Naive thymus-derived CD4-positive, alpha-beta T cell (primary cell): ENCODE data around the gene ADAMTS13. TPM values are rescaled to one million over a fixed set of nuclear protein-coding genes. Genes with fewer than 3 reads are reported as not detected.

ENCODE experiments used
- ATAC-seq: fragments of 150-1000 bp; cut with Tn5 transposase; 2 replicates; pipeline ENCODE4 v1.10.0; 2021; ENCODE audit warnings: mild to moderate bottlenecking, moderate library complexity
- CTCF ChIA-PET: fragments of 350-600 bp; sonication (Branson Sonifier 250); formaldehyde crosslinking; loops from one replicate; lab custom pipeline; 2021; ENCODE audit warnings: antibody characterized with exemption; lab: Charles Lee
- POLR2A ChIA-PET: fragments of 350-600 bp; sonication (Branson Sonifier 250); formaldehyde crosslinking; loops from one replicate; lab custom pipeline; 2021; ENCODE audit warnings: antibody characterized with exemption, inconsistent platforms; lab: Charles Lee
- DNase-seq, 9 donors: peaks; one replicate each; pipeline versions ENCODE4 v3.0.0 to v3.0.0-alpha.2; 2020 to 2022; ENCODE audit warnings: mixed read lengths in 1 of 9
- H3K27ac ChIP-seq: one replicate; pipeline ENCODE4 v1.7.0; 2013; ENCODE audit warnings: mild to moderate bottlenecking, low read depth, low read length, moderate library complexity
- H3K27me3 ChIP-seq, 2 donors: one replicate each; pipeline ENCODE4 v1.7.0; 2013; ENCODE audit warnings: low read length in 2 of 2, mild to moderate bottlenecking in 2 of 2, moderate library complexity in 2 of 2; ENCODE audit not compliant: control insufficient read depth in 2 of 2, insufficient read depth in 2 of 2
- H3K36me3 ChIP-seq, 3 experiments: 1 replicate in 2 of 3; 2 replicates in 1 of 3; pipeline ENCODE4 v1.7.0; 2013; ENCODE audit warnings: low read length in 3 of 3, mild to moderate bottlenecking in 3 of 3, moderate library complexity in 1 of 3; ENCODE audit not compliant: insufficient read depth in 3 of 3, control insufficient read depth in 2 of 3
- H3K4me1 ChIP-seq, 2 donors: one replicate each; pipeline ENCODE4 v1.7.0; 2013; ENCODE audit warnings: low read length in 2 of 2, mild to moderate bottlenecking in 2 of 2, moderate library complexity in 1 of 2; ENCODE audit not compliant: control insufficient read depth in 2 of 2, insufficient read depth in 2 of 2
- H3K4me3 ChIP-seq: 2 replicates; pipeline ENCODE4 v1.7.0; 2013; ENCODE audit warnings: mild to moderate bottlenecking, low read length
- H3K9me3 ChIP-seq, 3 experiments: 1 replicate in 2 of 3; 2 replicates in 1 of 3; pipeline ENCODE4 v1.7.0; 2013; ENCODE audit warnings: low read length in 3 of 3; ENCODE audit not compliant: control insufficient read depth in 2 of 3
- H3K27ac Mint-ChIP-seq, 9 donors: one replicate each; pipeline ENCODE4 v1.8.0; 2020 to 2022; ENCODE audit warnings: mixed read lengths in 9 of 9, mild to moderate bottlenecking in 8 of 9, moderate library complexity in 5 of 9, inconsistent platforms in 2 of 9
- H3K27me3 Mint-ChIP-seq, 5 donors: one replicate each; pipeline ENCODE4 v1.8.0; 2021 to 2022; ENCODE audit warnings: mixed read lengths in 5 of 5, mild to moderate bottlenecking in 1 of 5
- H3K36me3 Mint-ChIP-seq, 5 donors: one replicate each; pipeline ENCODE4 v1.8.0; 2020 to 2022; ENCODE audit warnings: mixed read lengths in 5 of 5, mild to moderate bottlenecking in 3 of 5, inconsistent platforms in 1 of 5
- H3K4me1 Mint-ChIP-seq, 7 donors: one replicate each; pipeline ENCODE4 v1.8.0; 2020 to 2022; ENCODE audit warnings: mixed read lengths in 7 of 7, mild to moderate bottlenecking in 3 of 7, inconsistent platforms in 1 of 7
- H3K4me3 Mint-ChIP-seq, 10 donors: one replicate each; pipeline ENCODE4 v1.8.0; 2020 to 2022; ENCODE audit warnings: mild to moderate bottlenecking in 10 of 10, mixed read lengths in 10 of 10, moderate library complexity in 6 of 10, inconsistent platforms in 2 of 10
- H3K9me3 Mint-ChIP-seq, 11 donors: one replicate each; pipeline ENCODE4 v1.8.0; 2020 to 2022; ENCODE audit warnings: mixed read lengths in 11 of 11, mild to moderate bottlenecking in 4 of 11, inconsistent platforms in 1 of 11, moderate library complexity in 1 of 11
- intact Hi-C, 2 donors: fragments of 100-400 bp; cut with micrococcal nuclease; formaldehyde crosslinking; loops; one replicate each; pipeline ENCODE4 v1.15.1; 2023
- polyA plus RNA-seq, 2 donors: library from polyadenylated mRNA; unstranded; fragments of 300-500 nt; fragmentation: Illumina TruSeq; gene quantifications; one replicate each; pipeline ENCODE4 v1.2.3, GENCODE V29; 2021
- total RNA-seq, 6 experiments: library from RNA in 5 of 6; stranded (reverse) in 5 of 6; gene quantifications; 1 replicate in 5 of 6; 2 replicates in 1 of 6; pipeline ENCODE4 v1.2.3 and lab custom pipeline; 2021 to 2026

The ADAMTS13 gene
- total and polyA plus RNA-seq, 7 experiments from 2014 or later = 0.07 to 3.1 (median 2.4) TPM

DNA sequence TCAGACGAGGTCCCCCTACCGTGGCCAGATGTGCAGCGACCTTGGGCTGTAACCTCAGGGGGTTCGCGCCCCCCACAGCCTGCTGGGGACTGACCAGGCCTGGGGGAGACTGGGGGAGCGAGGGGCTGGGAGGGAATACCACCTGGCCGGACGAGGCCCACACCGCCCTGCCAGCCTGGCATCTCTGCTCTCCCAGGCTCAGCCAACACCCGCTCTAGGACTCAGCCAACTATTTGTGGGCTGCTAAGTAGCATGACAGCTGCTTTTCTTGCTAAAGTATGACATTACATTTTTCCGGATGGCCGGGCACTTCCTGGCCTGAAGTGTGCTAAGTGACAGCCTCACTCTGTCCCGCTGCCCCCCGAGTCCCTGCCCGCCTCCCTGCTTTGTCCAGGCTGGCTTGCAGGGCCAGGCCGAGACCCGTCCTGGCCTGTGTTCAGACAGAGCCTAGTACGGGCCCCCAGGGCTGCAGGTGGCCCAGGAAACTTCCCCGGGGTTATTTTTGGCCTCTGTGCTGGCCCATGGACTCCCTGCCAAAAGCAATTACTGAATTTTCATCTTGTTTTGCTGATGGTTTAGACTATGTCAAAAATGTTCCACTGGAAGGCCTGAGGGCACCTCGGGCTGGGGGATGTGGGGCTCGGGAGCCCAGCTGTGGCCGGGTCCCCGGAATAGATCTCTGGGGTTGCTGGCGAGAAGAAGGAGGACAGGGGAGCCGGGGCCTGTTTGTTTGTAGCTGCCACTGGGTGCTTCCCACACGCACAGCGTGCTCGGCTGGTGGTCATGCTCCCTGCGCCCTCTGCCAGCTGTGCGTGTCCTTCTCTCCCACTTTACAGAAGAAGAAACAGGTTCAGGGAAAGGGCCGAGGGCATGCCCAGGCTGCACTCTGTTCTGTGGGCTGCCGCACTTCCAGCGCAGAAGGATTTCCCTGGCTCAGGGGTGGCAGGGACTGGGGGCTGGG, 70.2 kb downstream of the ADAMTS13 start:
- CTCF ChIA-PET = no interaction called here
- Histone ChIP-seq H3K36me3 (no peaks in the 10 kb centered on the region), H3K4me1 (no peaks in the 10 kb centered on the region), H3K27ac (no peak overlapping the region), H3K27me3 (no peaks in the 10 kb centered on the region), H3K9me3 (no peaks in the 10 kb centered on the region), H3K4me3 (no peak overlapping the region)
- Mint-ChIP-seq H3K27ac (no peak overlapping the region), H3K27me3 (no peaks in the 10 kb centered on the region), H3K9me3 (no peaks in the 10 kb centered on the region), H3K4me1 (no peaks in the 10 kb centered on the region), H3K4me3 (no peak overlapping the region), H3K36me3 (no peaks in the 10 kb centered on the region)
- DNase-seq (no peak), ATAC-seq (no peak)
- POLR2A ChIA-PET = no interaction called here
- intact Hi-C loops = no loop called here

- intact Hi-C loops = no loop called here
- Mint-ChIP-seq H3K36me3 (no peaks in the 10 kb centered on the region), H3K27me3 (peaks cover 0 to 4% (median 0%) of the 10 kb centered on the region in 5 donors), H3K4me1 (no peaks in the 10 kb centered on the region), H3K4me3 (no peak overlapping the region), H3K9me3 (peaks cover 0 to 2% (median 0%) of the 10 kb centered on the region in 11 donors), H3K27ac (no peak overlapping the region)
- CTCF ChIA-PET = no interaction called here
- Histone ChIP-seq H3K36me3 (no peaks in the 10 kb centered on the region), H3K27me3 (no peaks in the 10 kb centered on the region), H3K27ac (no peak overlapping the region), H3K9me3 (no peaks in the 10 kb centered on the region), H3K4me3 (no peak overlapping the region), H3K4me1 (no peaks in the 10 kb centered on the region)
- POLR2A ChIA-PET = no interaction called here
- DNase-seq = no peak
- ATAC-seq = no peak
These were observed 71.3 kb downstream of the ADAMTS13 start for GRCh38 chr9:133493428-133493827.

- intact Hi-C loops = no loop called here
- H3K9me3 Mint-ChIP-seq = peaks cover 0 to 4% (median 0%) of the 10 kb centered on the region in 11 donors
- H3K27ac Mint-ChIP-seq = no peak overlapping the region
- no peak for DNase-seq
- H3K27ac ChIP-seq = no peak overlapping the region
- H3K4me1 ChIP-seq = no peaks in the 10 kb centered on the region
- H3K4me3 ChIP-seq = no peak overlapping the region
- H3K4me3 Mint-ChIP-seq = no peak overlapping the region
- ATAC-seq = no peak
- CTCF ChIA-PET = interaction anchor here (0.6 kb wide), 1 partner anchor 330 kb away, joined by 3 read pairs; no protein-coding TSS in a partner anchor
- peaks cover 0 to 6% (median 0%) of the 10 kb centered on the region in 5 donors for H3K27me3 Mint-ChIP-seq
- no peaks in the 10 kb centered on the region for H3K4me1 Mint-ChIP-seq
- H3K36me3 Mint-ChIP-seq = no peaks in the 10 kb centered on the region
- no peaks in the 10 kb centered on the region for H3K27me3 ChIP-seq
- no peaks in the 10 kb centered on the region for H3K9me3 ChIP-seq
- POLR2A ChIA-PET = no interaction called here
- H3K36me3 ChIP-seq = no peaks in the 10 kb centered on the region
These were observed 71.8 kb downstream of the ADAMTS13 start for GRCh38 chr9:133493845-133494540.

- no peaks in the 10 kb centered on the region for H3K9me3 ChIP-seq
- Mint-ChIP-seq H3K27me3 (peaks cover 0 to 6% (median 0%) of the 10 kb centered on the region in 5 donors), H3K4me1 (no peaks in the 10 kb centered on the region), H3K9me3 (peaks cover 0 to 4% (median 0%) of the 10 kb centered on the region in 11 donors), H3K36me3 (no peaks in the 10 kb centered on the region), H3K27ac (no peak overlapping the region), H3K4me3 (no peak overlapping the region)
- H3K27me3 ChIP-seq = no peaks in the 10 kb centered on the region
- no peak overlapping the region for H3K4me3 ChIP-seq
- intact Hi-C loops = no loop called here
- CTCF ChIA-PET = interaction anchor here (0.6 to 1.9 kb wide), 4 partner anchors 8 to 331 kb away, joined by 3 to 13 read pairs (median 4); no protein-coding TSS in a partner anchor
- ATAC-seq (no peak), DNase-seq (no peak)
- no peaks in the 10 kb centered on the region for H3K4me1 ChIP-seq
- no peaks in the 10 kb centered on the region for H3K36me3 ChIP-seq
- H3K27ac ChIP-seq = no peak overlapping the region
- POLR2A ChIA-PET = no interaction called here
These were observed 72.6 kb downstream of the ADAMTS13 start for GRCh38 chr9:133494636-133495326.

DNA sequence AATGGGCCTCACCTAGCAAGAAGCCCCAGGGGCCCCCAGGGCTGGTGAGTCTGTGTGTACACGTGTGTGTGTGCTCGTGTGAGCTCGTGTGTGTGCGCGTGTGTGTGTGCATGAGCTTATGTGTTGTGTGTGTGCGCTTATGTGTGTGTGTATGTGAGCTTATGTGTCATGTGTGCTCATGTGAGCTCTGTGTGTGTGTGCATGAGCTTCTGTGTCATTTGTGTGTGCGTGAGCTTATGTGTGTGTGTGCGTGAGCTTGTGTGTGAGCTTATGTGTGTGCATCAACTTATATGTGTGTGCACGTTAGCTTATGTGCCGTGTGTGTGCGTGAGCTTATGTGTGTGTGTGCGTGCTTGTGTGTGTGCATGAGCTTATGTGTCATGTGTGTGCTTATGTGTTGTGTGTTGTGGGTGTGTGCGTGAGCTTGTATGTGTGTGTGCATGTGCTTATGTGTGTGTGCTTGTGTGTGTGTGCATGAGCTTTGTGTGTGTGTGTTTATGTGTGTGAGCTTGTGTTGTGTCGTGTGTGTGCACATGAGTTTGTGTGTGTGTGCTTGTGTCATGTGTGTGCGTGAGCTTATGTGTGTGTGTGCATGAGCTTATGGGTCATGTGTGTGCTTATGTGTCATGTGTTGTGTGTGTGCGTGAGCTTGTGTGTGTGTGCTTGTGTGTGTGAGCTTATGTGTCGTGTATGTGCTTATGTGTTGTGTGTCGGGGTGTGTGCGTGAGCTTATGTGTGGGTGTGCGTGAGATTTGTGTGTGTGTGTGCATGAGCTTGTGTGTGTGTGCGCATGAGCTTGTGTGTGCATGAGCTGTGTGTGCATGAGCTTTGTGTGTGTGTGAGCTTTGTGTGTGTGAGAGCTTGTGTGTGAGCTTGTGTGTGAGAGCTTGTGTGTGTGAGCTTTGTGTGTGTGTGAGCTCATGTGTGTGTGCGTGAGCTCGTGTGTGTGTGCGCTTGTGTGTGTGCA, 73.4 kb downstream of the ADAMTS13 start:
- DNase-seq (no peak), ATAC-seq (no peak)
- H3K4me3 ChIP-seq = no peak overlapping the region
- H3K9me3 ChIP-seq = no peaks in the 10 kb centered on the region
- no peaks in the 10 kb centered on the region for H3K36me3 ChIP-seq
- H3K4me1 Mint-ChIP-seq = no peaks in the 10 kb centered on the region
- peaks cover 0 to 6% (median 0%) of the 10 kb centered on the region in 5 donors for H3K27me3 Mint-ChIP-seq
- no peaks in the 10 kb centered on the region for H3K4me1 ChIP-seq
- no peaks in the 10 kb centered on the region for H3K36me3 Mint-ChIP-seq
- H3K9me3 Mint-ChIP-seq = peaks cover 0 to 6% (median 0%) of the 10 kb centered on the region in 11 donors
- CTCF ChIA-PET = interaction anchor here (0.6 to 1.9 kb wide), 5 partner anchors 9 to 314 kb away, joined by 3 to 13 read pairs (median 3); no protein-coding TSS in a partner anchor
- intact Hi-C loops = no loop called here
- no peak overlapping the region for H3K4me3 Mint-ChIP-seq
- no peak overlapping the region for H3K27ac Mint-ChIP-seq
- H3K27me3 ChIP-seq = no peaks in the 10 kb centered on the region
- H3K27ac ChIP-seq = no peak overlapping the region
- POLR2A ChIA-PET = interaction anchor here (2.3 kb wide), 1 partner anchor 14 kb away, joined by 13 read pairs; no protein-coding TSS in a partner anchor
